HG02623 (cell line): Measurements from ENCODE around the gene OVOL2.

Experiments used
- ATAC-seq: cut with Tn5 transposase; IDR thresholded peaks from one replicate; pipeline ENCODE4 v1.9.1; 2021; ENCODE audit warnings: moderate library complexity; ENCODE audit not compliant: unreplicated experiment

OVOL2 gene

GRCh38 chr20:17992224-17992637, 65.5 kb downstream of the OVOL2 start:
- ATAC-seq, result peak; percentile 58

- no peak for ATAC-seq
Measured at GRCh38 chr20:17990278-17990972, 67.3 kb downstream of the OVOL2 start.

- no peak for ATAC-seq
Measured at GRCh38 chr20:17987988-17988387, 69.7 kb downstream of the OVOL2 start.

GRCh38 chr20:17985388-17986018, 72.2 kb downstream of the OVOL2 start:
- no peak for ATAC-seq

GRCh38 chr20:17976305-17976704, 81.4 kb downstream of the OVOL2 start:
- no peak for ATAC-seq
